Measurements from ENCODE around the gene RPS6KA5.

RPS6KA5 gene

GRCh38 chr14:91027561-91027960, 32.9 kb downstream of the RPS6KA5 start:
- no peak for DNase-seq (ENCODE audit: low spot score)

GRCh38 chr14:91022622-91023028, 37.8 kb downstream of the RPS6KA5 start:
- peak; percentile 51 for DNase-seq (ENCODE audit: low spot score)

GRCh38 chr14:91021991-91022621, 38.3 kb downstream of the RPS6KA5 start:
- DNase-seq (ENCODE audit: low spot score): no peak

- no peak for DNase-seq (ENCODE audit: low spot score)
These were observed 39.3 kb downstream of the RPS6KA5 start for GRCh38 chr14:91021115-91021514.

- DNase-seq (ENCODE audit: low spot score): no peak
These were observed 40.8 kb downstream of the RPS6KA5 start for GRCh38 chr14:91019673-91020072.

- DNase-seq (ENCODE audit: low spot score): no peak
These were observed 42.0 kb downstream of the RPS6KA5 start for GRCh38 chr14:91018481-91018880.

- no peak for DNase-seq (ENCODE audit: low spot score)
These were observed 43.5 kb downstream of the RPS6KA5 start for GRCh38 chr14:91016800-91017410.

- no peak for DNase-seq (ENCODE audit: low spot score)
These were observed 45.0 kb downstream of the RPS6KA5 start for GRCh38 chr14:91015435-91015834.

GRCh38 chr14:91012045-91012444, 48.4 kb downstream of the RPS6KA5 start:
- DNase-seq (ENCODE audit: low spot score): no peak

- no peak for DNase-seq (ENCODE audit: low spot score)
These were observed 50.3 kb downstream of the RPS6KA5 start for GRCh38 chr14:91010153-91010533.

GRCh38 chr14:91009501-91010152, 50.8 kb downstream of the RPS6KA5 start:
- peak; percentile 77 for DNase-seq (ENCODE audit: low spot score)

GRCh38 chr14:91008759-91009409, 51.6 kb downstream of the RPS6KA5 start:
- DNase-seq (ENCODE audit: low spot score): no peak

- no peak for DNase-seq (ENCODE audit: low spot score)
These were observed 54.7 kb downstream of the RPS6KA5 start for GRCh38 chr14:91005716-91006115.

- DNase-seq (ENCODE audit: low spot score): no peak
These were observed 55.5 kb downstream of the RPS6KA5 start for GRCh38 chr14:91004987-91005386.

GRCh38 chr14:90999299-90999698, 61.1 kb downstream of the RPS6KA5 start:
- no peak for DNase-seq (ENCODE audit: low spot score)

GRCh38 chr14:90996967-90997366, 63.5 kb downstream of the RPS6KA5 start:
- no peak for DNase-seq (ENCODE audit: low spot score)

- no peak for DNase-seq (ENCODE audit: low spot score)
These were observed 64.7 kb downstream of the RPS6KA5 start for GRCh38 chr14:90995785-90996184.

- no peak for DNase-seq (ENCODE audit: low spot score)
These were observed 66.6 kb downstream of the RPS6KA5 start for GRCh38 chr14:90993792-90994191.

GRCh38 chr14:90991690-90992443, 68.6 kb downstream of the RPS6KA5 start:
- no peak for DNase-seq (ENCODE audit: low spot score)

GRCh38 chr14:90990141-90990540, 70.3 kb downstream of the RPS6KA5 start:
- DNase-seq (ENCODE audit: low spot score): no peak

- DNase-seq (ENCODE audit: low spot score): no peak
These were observed 73.3 kb downstream of the RPS6KA5 start for GRCh38 chr14:90987140-90987539.

- DNase-seq (ENCODE audit: low spot score): no peak
These were observed 73.9 kb downstream of the RPS6KA5 start for GRCh38 chr14:90986510-90986909.

Measured in germinal center (tissue), 1 donor.